HG03045 (cell line): ENCODE measurements around the gene SRGAP2C.
"Not testable (repeated sequence)": the region's sequence is repeated elsewhere in the genome, so short reads cannot be mapped to it uniquely, and the experiment has no call there.

ENCODE experiments used
- ATAC-seq: cut with Tn5 transposase; IDR thresholded peaks from one replicate; pipeline ENCODE4 v1.9.1; 2021; ENCODE audit warnings: mild to moderate bottlenecking, moderate library complexity; ENCODE audit not compliant: unreplicated experiment

Gene SRGAP2C

DNA sequence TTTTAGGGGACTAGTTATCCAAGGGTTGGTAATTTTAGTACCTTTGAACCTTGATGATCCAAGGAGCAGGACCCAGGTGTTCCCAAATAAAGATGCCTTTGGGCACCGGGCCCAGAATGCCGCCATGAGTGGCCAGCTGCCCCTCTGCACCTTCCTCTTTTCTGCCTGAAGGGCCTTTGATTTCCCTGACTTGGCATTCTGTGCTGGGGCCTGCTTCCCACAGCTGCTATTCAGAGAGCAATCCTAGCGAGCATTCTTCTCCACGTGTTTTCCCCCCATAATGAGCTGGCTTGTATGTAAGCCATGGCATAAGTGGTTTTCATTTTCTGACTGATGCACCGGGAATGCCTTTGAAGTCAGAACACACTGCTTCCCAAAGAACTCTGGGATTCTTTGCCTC, 184.1 kb downstream of the SRGAP2C start:
- ATAC-seq: not testable (repeated sequence)

DNA sequence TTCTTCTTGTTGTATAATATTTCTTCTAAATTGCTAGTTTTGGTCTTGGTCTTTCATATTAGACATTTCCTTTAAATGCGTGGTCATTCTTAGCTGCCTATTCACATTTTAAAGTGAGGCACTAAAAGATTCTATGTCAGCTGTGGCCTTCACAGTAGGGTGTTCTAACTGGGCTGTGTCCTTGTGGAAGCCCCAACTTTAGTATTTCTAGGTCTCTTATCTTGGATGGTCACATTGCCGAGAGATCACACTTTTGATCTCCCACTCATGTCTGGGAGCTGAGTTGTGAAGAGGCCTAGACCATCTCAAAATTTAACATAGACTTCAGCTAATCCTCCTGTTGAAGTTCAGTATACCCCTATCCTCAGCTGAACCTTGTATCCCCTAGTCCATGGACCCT, 185.2 kb downstream of the SRGAP2C start:
- ATAC-seq: not testable (repeated sequence)

DNA sequence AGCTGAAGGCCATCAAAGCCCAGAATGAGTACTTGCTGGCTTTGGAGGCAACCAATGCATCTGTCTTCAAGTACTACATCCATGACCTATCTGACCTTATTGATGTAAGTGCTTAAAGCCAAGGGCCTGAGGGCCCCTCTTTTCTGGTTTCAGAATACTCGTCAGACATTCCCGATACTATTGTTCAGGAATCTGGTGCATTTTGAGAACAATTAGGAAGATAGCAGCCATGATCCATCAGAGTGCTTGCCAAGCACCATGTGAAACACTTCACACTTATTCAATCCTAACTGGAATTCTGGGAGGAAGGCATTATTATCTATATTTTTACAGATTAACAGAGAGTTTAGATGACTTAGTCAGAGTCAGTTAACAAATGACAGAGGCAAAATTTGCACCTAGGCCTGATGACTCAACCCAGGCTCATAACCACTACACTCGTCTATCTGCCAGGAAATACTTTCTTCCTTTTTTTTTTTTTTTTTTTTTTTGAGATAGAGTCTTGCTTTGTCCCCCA, 190.1 kb downstream of the SRGAP2C start:
- ATAC-seq: not testable (repeated sequence)

- not testable (repeated sequence) for ATAC-seq
Observed at GRCh38 chr1:121376986-121377385, 192.2 kb downstream of the SRGAP2C start.

DNA sequence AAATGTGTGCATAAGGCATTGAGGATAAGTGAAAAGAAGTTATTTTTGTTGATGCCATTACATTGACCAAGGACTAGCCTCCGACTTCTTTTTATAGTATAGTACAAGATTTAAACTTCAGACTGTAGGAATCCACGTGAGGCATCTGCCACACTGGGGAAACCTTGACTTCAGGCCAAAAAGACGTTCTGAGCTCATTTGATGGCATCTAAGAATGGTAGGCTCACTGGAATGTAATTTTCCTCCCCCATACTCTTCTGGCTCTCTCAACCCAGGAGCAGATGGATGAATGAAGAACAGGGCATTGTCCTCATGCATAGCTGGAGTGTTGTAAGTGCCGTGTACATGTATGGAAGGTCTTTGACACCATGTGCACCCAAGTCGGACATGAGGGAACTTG, 194.0 kb downstream of the SRGAP2C start:
- not testable (repeated sequence) for ATAC-seq

DNA sequence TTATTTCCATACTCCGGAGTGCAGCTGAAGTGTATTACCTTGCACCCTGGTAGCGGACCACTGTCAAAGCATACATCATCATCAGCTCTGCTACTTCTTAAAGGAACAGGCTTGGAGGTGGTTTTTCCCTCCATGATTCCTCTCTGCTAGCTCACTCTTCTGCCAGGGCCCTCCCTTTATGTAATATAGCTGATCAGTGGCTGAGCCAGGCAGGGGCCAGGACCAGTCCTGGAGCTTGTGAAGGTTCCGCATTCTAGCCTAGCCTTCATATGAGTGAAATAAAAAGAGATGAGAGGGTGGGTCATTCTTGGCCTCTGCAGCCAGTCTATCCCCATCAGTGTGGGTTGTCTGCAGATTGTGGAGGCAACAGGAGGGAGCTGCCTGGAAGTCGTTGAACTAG, 200.0 kb downstream of the SRGAP2C start:
- not testable (repeated sequence) for ATAC-seq

DNA sequence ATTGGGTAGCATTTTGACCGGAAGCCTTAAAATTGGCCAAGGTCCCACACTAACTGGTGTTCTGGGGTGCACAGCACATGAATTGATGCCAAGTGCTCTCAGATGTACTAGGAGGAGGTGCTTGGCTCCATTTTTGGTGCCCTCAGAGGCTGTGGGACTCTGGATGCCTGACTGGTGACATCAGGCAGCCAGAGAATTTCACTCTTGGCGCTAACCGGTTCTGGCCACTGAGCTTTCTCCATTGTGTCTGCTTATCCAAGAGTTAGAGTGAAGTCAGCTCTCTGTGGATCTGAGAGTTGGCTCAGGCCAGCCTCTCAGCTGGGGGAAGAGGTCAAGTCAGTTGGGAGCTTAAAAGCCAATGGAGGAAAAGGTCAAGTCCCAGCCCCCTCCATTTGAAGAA, 200.4 kb downstream of the SRGAP2C start:
- ATAC-seq: not testable (repeated sequence)

DNA sequence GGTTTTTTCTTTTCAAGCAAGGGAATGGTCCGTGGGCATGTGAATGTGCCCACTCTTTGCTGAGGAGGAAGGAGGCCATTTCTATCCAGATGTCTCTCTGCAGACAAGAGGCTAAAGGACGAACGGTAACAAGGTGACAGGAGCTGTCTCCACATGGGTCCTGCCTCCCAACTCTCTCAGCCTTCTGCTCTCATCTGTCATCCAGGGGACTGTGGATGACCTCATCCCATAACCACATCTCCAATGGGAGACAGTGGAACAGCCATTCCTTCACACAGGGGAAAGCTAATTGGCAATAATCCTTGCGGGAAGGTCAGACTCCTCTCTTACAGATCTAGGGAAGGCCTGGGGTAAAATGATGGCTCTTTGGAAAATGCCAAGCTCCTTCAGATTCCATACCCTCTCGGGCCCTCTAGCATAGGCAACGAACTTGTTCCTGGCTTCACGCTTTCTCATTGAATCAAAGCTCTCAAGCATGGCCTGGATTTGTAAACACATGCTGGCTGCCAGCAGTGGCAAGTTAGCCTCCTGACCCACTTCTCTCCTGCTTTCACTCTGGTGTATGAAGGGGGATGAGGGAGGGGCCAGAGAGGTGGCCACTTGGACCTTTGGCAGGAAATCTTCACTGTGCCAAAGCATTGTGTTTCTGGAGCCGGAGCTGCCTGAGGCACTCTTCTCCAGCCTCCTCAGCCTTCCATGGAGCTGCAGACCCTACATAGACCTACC, 201.0 kb downstream of the SRGAP2C start:
- not testable (repeated sequence) for ATAC-seq

DNA sequence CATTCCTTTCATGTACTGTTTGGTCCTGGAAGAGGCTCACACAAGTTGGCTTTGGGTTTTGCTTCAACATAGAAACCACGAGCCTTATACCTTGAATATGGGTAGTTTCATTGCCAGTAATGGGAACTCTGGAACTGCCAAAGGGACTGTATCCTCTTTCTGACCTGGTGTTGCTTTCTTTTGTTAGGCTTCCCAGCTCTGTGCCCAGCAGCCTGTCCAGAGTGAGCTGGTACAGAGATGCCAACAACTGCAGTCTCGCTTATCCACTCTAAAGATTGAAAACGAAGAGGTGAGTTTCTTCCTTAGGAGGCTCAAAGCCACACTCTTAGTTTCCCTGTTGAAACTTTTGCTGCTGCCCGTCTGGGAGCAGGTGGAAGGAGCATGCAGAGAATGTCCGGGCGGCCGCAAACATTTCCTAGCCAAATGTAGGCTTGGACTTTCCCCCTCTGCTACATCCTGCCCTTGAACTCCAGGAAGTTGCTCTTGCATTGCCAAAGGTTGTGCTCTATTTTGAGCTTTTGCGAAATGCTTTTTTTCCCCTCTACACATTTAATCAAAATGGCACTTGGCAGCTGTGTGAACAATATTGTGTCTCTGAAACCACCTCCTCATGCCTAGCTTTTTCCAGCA, 201.7 kb downstream of the SRGAP2C start:
- ATAC-seq: not testable (repeated sequence)

DNA sequence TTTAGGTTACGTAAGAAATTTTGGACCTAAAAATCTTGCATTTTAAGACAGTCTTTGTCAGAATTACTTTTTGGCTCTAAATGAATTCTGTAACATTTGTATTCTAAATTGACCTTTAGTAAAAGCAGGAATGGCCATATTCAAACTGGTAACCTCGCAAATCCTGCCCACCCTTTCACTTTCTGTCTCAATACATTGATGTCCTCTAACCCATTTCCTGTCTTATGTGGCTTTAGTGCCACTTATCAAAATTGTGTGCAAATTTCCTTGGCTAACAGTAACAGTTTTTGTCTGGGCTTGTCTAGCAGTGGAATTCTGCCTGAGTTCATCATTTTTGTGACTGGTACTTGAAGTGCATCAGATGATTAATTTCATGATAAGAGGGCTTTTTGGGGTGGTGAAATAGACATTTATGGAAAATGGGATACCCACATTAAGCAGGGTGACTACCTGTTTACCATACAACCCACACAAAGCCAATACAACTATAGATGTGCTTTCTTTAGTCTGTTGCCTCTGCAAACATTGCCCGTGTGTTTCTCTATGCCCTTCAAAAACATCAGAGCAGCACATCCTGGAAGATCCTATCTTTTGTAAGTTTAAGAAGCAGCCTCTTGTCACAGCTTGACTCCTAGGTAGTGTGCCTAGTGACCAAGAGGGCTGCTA, 205.3 kb downstream of the SRGAP2C start:
- ATAC-seq: not testable (repeated sequence)

- ATAC-seq: not testable (repeated sequence)
Observed at GRCh38 chr1:121392130-121392529, 207.4 kb downstream of the SRGAP2C start.

- ATAC-seq: not testable (repeated sequence)
Observed at GRCh38 chr1:121395718-121396201, 211.0 kb downstream of the SRGAP2C start.

DNA sequence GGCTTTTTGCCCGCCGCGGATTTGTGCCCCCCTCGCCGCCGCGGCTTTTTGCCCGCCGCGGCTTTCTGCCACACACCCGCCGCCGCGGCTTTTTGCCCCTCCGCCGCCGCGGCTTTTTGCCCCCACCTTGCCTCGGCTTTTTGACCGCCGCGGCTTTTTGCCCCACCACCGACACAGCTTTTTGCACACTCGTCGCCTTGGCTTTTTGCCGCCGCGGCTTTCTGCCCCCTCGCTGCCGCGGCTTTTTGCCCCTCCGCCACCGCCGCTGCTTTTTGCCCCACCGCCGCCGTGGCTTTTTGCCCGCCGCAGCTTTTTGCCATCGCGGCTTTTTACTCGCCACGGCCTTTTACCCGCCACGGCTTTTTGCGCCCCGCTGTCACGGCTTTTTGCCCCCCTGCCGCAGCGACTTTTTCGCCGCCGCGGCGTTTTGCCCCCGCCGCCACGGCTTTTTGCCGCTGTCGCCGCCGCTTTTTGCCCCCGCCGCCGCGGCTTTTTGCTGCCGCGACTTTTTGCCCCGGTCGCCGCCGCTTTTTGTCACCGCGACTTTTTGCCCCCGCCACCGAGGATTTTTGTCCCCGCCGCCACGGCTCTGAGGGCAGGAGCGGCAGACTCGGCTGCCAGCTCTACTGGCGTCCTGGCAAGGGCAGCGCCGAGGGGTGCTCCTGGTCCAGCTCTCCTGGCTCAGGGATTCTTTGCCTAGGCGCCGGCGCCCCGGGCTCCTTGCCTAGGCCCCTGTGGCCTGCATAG, 211.7 kb downstream of the SRGAP2C start:
- ATAC-seq: not testable (repeated sequence)

DNA sequence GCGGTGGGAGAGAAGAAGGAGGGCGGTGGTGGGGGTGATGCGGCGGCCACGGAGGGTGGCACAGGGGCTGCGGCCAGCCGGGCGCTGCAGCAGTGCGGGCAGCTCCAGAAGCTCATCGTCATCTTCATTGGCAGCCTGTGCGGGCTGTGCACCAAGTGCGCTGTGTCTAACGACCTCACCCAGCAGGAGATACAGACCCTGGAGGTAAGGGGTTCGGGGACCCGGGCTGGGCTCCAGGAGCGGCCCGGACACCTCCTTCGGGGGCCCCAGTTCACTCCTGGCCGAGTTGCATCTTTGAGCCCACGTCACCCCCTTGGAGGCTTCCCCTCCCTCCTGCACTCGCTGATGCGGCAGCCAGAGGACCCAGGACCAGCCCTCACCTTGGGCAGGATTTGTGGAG, 212.3 kb downstream of the SRGAP2C start:
- not testable (repeated sequence) for ATAC-seq

- ATAC-seq: not testable (repeated sequence)
Observed at GRCh38 chr1:121399193-121399592, 214.4 kb downstream of the SRGAP2C start.

DNA sequence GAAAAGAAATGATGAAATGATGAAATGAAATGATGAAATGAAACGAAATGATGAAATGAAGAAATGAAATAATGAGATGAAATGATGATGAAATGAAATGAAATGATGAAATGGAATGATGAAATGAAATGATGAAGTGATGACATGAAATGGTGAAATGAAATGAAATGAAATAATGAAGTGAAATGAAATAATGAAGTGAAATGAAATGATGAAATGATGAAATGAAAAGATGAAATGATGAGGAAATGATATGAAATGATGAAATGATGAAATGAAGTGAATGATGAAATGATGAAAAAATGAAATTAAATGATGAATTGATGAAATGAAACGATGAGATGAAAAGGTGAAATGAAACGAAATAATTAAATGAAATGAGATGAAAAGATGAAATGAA, 215.3 kb downstream of the SRGAP2C start:
- ATAC-seq: not testable (repeated sequence)

DNA sequence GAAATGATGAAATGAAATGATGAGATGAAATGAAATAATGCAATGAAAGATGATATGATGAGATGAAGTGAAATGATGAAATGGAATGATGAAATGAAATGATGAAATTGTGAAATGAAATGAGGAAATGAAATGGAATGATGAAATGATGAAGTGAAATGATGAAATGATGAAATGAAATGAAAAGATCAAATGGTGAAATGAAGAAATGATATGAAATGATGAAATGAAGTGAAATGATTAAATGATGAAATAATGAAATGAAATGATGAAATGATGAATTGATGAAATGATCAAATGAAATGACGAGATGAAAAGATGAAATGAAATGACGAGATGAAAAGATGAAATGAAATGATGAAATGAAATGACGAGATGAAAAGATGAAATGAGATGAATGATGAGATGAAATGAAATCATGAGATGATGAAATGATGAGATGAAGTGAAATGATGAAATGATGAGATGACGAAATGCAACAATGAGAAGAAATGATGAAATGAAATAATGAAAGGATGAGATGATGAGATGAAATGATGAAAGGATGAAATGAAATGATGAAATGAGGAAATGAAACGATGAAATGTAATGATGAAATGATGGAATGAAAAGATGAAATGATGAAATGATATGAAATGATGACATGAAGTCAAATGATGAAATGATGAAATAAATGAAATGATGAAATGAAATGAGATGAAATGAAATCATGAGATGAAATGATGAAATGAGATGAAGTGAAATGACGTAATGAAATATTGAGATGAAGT, 216.0 kb downstream of the SRGAP2C start:
- ATAC-seq: not testable (repeated sequence)

GRCh38 chr1:121401375-121401955, 216.7 kb downstream of the SRGAP2C start:
- not testable (repeated sequence) for ATAC-seq

GRCh38 chr1:121403254-121403653, 218.5 kb downstream of the SRGAP2C start:
- ATAC-seq: not testable (repeated sequence)

GRCh38 chr1:121408354-121408753, 223.6 kb downstream of the SRGAP2C start:
- ATAC-seq: no peak
